GM19324 (cell line): ENCODE measurements around the gene LEAP2.

ENCODE experiments used
- ATAC-seq: cut with Tn5 transposase; IDR thresholded peaks from one replicate; pipeline ENCODE4 v1.9.1; 2021; ENCODE audit warnings: mild to moderate bottlenecking, moderate library complexity; ENCODE audit not compliant: unreplicated experiment, low FRiP score

LEAP2 gene

DNA sequence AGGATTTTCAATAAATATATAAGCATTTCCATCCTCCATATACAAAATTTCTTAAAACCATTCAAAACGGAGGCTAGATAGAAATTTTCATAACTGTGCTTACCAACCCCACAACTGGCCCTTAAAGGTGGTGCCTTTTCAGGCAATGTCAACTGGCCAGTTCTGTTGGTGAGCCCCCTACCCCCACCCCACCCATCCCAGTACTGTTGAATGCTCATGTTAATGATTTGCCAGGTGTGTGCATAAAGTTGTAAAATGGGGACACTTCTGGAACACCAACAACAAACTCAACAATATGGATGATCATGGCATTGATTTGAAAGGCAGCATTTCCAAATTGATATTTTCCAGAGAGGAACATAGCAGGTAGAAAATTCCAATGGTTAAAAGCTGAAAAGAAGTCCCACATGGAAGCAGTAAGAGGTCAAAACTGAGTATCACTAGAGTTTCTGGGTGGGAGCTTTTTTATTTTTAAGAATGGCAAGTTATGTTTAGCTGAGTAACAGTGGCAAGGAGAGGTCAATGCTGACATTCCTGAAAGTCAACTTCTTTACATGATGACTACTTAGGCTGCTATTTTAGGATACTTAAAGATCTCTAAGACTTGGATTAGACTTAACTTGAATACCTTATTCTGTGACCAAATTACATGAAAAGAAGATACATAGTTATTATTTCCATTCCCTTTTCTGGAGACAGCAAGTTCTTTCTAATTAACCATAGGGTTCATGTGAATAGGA lies 2.7 kb downstream of the LEAP2 start:
- no peak for ATAC-seq

DNA sequence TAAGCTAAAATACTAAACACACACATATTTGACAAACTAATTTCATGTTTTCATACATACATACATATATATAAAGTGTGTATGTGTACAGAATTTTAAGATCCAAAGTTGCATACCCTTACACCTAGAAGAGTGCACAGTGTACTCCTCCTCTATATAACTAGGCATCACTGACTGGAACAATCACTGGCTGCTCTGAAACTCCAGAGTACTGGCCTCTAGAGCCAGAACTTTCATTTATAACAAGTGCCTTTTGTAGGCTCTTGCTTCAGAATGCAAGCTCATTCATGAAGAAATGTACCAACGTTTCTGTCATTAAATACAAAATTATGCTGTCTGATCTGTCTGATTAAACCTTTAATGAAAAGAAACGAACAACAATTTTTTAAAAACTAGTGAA lies 4.0 kb downstream of the LEAP2 start:
- ATAC-seq = no peak

DNA sequence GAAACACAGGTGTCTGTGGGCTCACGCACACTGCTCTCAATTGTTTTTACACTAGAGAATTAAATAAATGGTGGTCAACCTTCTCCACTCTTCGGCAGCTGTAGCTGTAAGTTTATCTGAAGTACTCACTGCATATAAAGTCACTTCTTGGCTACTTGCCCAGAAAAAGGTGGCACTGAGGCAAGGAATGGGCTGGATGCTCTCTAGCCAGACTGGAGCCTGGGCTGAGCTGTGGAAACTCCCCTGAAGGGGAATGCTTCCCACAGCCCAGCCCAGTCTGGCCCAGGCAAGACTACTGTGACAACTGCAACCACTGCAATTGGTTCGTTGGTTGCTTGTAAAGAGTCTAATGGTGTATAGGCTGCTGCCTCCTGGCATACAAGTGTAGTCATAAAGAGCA lies 4.5 kb downstream of the LEAP2 start:
- ATAC-seq = no peak

DNA sequence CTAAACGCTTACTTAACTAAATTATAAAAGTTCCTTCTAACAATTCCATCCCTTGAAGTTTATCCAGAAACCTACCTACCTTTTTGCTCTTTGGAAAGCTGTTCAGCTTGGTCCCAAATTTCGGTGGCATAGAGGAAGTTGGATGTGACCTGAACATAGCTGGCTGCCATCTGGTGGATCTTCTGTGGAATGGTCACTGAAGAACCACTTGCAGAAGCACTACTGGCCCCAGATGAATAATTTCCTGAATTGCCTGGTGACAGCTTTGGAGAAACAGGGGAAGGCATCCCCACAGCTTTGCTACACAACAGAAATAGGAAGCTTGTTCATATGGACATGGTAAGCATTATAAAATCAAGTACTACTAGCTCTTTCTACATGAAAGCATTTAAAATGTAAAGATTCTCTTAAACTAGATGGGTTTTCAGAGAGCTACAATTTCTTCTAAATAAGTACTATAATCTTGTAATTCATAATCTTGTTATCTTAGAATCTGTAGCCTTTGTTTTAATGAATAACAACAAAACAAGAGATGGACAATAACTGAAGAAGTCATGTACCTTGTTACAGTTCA lies 9.9 kb downstream of the LEAP2 start:
- ATAC-seq = no peak

DNA sequence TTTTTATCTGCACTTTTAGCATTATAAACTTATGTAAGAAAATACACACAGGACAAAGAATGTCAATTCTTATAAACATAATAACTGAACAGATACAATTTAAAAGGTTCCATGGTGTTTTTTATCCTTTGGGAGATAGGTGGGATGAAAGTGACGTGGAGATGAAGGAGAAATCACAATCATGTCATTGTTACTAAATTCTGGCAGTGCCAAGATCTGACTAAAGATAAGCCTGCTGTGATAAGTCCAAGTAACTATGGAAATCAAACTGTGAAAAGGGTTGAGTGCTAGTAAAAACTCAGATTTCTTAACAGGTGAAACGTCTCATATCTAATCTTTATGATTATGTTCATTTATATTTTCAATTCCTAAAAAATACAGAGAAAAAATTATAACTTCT lies 11.1 kb downstream of the LEAP2 start:
- no peak for ATAC-seq

DNA sequence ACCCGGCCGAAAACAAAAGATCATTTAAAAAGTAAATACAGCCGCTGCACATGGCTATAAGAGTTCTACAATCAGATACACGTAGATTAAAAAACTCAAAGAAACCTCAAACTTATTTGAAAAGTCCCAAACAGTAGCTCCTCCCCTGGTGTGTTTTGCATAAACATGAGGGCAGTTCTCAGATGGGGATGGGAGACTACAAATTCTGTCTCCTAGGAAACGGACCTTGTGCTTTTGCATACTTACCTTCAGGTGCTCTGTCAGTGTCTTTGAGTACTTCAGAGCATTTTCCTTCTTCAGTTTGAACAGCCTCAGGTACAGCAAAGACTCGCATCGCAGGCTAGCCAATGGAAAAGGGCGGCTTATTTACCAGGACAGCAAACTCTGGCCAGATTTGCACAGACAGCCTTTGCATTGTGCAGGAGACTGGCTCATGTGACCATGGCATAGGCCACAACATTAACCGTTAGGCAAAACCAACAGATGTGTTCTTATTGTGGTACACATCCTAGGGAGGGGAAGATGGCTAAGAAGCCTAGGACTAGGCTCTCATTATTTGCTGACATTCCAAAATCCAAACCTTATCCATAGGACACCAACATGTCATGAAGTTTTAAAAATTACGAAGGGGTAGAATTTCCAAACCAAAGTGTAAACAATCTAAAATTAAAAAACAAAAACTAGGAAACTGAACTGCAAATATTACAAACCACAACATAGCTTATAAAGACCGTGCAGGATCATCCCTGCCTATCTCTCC lies 12.8 kb downstream of the LEAP2 start:
- ATAC-seq = no peak

DNA sequence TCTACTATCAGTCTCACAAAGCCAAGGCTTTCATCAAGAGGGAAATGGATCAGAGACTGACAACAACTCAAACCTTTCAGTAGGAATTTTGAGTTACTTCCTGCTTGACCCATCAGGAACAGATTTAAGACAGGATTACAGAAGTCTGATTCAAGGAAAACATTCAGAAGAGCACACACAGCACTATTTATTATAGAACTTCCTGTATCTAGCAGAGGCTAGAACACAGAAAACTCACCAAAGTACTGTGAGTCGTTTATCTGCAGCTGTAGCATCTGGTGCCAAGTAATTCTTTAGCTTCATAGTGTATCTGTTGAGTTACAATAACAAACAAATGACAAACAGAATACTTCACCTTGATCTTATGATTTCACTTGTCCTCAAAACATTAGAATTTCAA lies 13.8 kb downstream of the LEAP2 start:
- no peak for ATAC-seq

DNA sequence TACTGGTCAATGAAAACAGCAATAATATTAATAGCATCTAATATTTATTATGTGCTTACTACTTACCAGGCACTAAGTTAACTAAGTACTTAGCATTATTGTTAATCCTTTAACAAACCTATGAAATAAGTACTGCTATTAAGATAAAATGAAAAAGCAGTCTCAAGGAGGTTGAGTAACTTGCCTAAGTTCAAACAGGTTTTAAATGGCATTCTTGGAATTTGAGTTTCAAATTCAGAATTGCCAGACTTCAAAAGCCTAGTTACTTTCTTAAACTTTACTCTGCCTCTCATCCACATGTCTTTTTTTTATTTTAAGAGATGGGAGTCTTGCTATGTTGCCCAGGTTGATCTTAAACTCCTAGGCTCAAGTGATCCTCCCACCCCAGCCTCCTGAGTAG lies 16.0 kb downstream of the LEAP2 start:
- no peak for ATAC-seq

DNA sequence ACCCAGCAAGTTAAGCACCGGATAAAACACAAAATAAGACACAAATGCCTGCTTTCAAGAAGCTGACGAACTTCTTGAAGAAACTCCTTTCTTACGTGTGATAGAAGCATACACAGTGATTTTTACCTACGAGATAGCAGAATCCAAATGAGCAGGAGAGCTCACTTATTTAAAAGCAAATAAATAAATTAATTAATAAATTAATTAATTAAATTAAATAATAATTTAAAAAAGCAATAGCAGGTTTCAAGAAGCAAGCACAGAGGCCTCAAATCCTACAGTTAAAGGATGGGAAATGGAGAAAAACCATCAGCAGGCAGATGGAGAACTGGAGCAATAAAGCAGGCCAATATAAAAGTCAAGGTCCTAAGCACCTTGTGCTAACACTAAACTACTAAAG lies 17.3 kb downstream of the LEAP2 start:
- ATAC-seq = no peak

DNA sequence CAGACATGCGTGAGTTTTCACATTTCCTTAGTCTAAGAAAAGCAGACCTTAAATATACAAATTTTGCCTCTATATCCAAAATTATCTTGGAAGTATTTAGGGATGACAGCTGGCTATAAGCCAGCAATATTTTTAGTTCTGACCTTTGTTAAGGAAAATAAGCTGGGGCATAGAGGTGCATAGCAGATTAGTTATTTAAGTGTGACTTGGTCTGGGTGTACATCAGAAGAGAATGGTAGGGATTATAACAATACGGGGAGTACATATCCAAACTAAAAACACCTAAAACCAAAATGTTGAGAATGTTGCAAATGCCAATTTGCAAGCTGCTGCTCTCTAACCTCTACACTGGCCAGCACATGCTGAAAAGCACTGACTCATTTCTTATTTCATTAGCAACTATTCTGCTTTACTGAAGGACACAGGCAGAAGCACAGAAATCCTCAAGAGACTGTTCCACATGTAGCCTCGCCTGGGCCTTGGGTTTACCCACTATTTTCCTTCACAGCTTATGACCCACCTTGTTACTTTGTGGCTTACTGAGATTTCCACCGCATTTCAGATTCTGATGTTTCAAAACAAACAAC lies 22.3 kb downstream of the LEAP2 start:
- ATAC-seq = no peak

DNA sequence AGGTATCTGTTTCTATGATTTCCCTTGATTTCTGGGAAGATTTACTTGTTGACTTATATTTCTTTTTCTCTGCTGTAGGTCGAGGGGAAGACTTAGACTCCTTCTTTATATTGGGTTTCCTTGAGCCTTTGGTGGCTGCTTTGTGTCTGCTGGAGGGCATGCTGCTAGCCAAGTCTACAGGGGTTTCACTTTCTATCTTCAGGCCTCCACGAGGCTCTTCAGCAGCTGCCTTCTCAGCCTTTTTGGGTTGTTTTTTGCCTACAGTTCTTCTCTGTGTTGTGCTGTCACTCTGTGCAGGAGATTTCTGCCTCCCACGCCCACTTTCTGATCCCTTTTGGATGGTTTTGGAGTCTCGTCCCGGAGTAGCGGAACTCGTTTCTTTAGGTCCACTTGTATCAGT lies 23.2 kb downstream of the LEAP2 start:
- no peak for ATAC-seq

DNA sequence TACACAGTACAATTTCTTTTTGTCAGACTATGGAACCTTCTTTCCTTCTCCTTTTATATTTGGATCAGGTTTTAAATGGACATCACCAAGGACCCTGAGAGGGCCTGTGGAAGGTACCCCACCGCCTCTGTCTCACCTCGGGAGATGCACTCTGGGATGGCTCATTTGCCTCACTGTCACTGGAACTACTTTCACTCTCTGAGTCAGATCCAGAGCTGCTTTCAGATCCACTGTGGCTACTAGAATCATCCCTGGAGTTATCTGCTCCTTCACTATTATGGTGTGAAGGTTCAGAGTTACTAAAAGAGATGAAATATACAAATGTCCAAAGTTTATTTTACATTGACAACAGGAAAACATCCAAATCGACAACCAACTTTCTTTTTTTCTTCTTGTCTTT lies 24.6 kb downstream of the LEAP2 start:
- no peak for ATAC-seq

DNA sequence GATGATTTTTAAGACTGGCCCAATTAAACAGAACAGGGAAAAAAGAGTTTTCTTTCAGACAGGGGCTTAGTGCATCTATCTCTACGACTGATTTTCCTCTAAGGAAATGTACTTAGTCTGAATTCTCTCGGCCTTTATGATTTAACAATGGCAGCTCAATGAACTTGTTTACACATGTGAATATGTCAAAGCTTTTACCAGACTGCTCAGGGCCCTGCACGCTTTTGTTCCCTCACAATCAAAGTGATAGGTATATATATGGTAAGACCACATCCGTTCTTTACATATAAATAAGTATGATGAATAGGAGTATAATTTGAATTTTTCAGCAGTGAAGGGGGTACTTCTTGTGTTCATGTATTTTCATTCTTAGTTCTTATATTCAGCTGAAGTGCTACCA lies 27.6 kb downstream of the LEAP2 start:
- ATAC-seq = no peak

DNA sequence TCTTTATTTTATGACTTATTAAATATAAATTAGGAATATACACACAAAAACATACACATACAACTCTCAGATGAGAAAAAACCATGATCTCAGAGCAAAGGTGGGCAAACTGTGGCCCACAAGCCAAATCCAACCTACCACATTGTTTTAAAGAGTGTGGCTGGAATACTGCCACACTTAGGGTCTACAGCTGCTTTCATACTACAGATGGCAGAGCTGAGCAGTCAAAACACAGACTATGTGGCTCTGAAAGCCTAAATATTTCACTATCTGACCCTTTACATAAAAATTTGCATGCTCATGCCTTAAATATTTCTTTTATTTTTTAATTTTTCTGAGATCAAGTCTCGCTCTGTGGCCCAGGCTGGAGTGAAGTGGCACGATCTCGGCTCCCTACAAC lies 28.3 kb downstream of the LEAP2 start:
- no peak for ATAC-seq

DNA sequence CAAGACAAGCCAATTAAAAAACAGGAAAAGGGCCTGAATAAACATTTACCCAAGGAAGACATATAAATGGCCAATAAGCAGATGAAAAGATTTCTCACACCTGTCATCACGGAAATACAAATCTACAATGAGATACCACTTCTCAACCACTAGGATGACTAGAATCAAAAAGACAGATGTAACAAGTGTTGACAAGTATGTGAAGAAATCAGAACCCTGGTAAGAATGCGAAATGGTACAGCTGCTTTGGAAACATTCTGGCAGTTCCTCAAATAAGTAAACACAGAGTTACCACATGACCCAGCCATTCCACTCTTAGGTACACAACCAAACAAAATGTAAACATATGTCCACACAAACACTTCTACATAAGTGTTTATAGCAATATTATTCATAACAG lies 32.5 kb downstream of the LEAP2 start:
- ATAC-seq = no peak

DNA sequence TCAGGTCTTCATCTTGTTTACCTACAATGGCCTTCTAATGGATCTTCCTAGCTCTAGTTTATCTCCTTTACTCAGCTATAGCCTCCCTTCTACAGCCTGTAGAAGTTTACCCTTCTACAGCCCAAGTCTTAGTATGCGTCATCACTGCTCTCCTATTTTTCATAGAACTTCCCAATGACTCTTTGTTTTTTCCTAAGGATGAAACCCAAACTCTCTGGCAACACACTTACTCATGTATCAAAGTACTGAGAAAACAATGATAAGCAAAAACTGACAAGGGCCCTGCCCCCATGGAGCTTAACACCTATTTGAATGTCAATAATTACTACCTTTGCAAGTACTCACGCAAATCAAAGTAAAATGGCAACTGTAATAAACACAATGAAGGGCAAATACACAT lies 33.7 kb downstream of the LEAP2 start:
- ATAC-seq = no peak

DNA sequence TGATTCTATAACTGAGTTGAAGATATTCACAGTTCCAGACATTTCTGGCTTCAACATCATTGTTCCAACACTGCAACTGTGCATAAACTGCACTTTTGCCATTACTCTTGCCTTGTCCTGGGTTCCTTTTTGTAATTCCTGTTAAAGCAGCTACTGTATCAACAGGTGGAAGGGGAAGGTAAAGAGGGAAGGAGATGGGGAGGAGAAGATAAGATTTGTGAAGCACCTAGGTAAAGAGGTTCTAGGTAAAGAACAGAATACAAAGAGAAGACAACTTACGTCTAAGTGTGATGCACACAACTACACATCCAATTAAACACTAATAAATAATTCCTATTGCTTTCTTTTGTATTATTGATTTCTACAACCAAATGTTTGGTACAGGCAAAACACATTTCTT lies 36.2 kb downstream of the LEAP2 start:
- no peak for ATAC-seq

DNA sequence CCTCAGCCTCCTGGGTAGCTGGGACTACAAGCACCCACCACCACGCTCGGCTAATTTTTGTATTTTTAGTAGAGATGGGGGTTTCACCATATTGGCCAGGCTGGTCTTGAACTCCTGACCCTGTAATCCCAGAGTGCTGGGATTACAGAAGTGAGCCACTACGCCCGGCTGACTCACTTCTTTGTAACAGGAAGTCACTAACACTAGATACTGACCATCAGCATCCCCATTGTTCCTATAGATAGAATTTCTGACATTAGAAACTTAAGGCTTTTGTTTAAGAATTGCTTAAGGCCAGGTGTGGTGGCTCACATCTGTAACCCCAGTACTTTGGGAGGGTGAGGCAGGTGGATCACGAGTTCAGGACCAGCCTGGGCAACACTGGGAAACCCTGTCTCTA lies 42.2 kb downstream of the LEAP2 start:
- no peak for ATAC-seq

DNA sequence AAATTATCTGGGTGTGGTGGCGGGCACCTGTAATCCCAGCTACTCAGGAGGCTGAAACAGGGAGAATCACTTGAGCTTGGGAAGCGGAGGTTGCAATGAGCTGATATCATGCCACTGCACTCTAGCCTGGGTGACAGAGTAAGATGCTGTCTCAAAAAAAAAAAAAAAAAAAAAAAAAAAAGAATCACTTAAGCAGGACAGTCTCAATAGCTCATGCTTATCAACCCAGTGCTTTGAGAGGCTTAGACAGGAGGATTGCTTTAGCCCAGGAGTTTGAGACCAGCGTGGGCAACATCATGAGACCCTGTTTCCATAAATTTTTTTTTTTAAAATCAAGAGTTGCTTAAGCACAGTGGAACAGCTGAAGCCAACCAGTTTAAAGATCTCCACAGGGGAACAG lies 42.6 kb downstream of the LEAP2 start:
- ATAC-seq = no peak
